Skeletal muscle tissue (tissue), 4 donors: ENCODE data around the gene BCL2L2. TPM values are rescaled to one million over a fixed set of nuclear protein-coding genes. Genes with fewer than 3 reads are reported as not detected.

Experiments used
- H3K27ac ChIP-seq: one replicate; pipeline ENCODE4 v1.7.0; 2013; ENCODE audit warnings: mild to moderate bottlenecking, low read depth, low read length, inconsistent platforms
- H3K27me3 ChIP-seq, 3 donors: one replicate each; pipeline ENCODE4 v1.7.0; 2013; ENCODE audit warnings: low read length in 3 of 3; ENCODE audit not compliant: control insufficient read depth in 3 of 3, insufficient read depth in 3 of 3
- H3K36me3 ChIP-seq, 3 donors: one replicate each; pipeline ENCODE4 v1.7.0; 2013; ENCODE audit warnings: low read length in 3 of 3; ENCODE audit not compliant: control insufficient read depth in 3 of 3, insufficient read depth in 3 of 3
- H3K4me1 ChIP-seq, 3 donors: one replicate each; pipeline ENCODE4 v1.7.0; 2013; ENCODE audit warnings: low read length in 3 of 3, mild to moderate bottlenecking in 3 of 3; ENCODE audit not compliant: control insufficient read depth in 3 of 3, insufficient read depth in 3 of 3
- H3K4me3 ChIP-seq, 3 donors: one replicate each; pipeline ENCODE4 v1.7.0; 2013; ENCODE audit warnings: low read length in 3 of 3
- H3K9ac ChIP-seq, 3 donors: one replicate each; pipeline ENCODE4 v1.7.0; 2013; ENCODE audit warnings: low read length in 3 of 3, mild to moderate bottlenecking in 3 of 3, moderate library complexity in 2 of 3, low read depth in 1 of 3
- H3K9me3 ChIP-seq, 3 donors: one replicate each; pipeline ENCODE4 v1.7.0; 2013; ENCODE audit warnings: low read length in 3 of 3; ENCODE audit not compliant: control insufficient read depth in 3 of 3
- total RNA-seq: library from RNA; depleted of rRNA; stranded (reverse); fragments of >200 nt; gene quantifications from one replicate; pipeline ENCODE4 v1.2.3, GENCODE V29; 2014
- donor health status: Osteomylitis.

Gene BCL2L2
- total RNA-seq, 1 donor from 2014 or later = 11.0 TPM

DNA sequence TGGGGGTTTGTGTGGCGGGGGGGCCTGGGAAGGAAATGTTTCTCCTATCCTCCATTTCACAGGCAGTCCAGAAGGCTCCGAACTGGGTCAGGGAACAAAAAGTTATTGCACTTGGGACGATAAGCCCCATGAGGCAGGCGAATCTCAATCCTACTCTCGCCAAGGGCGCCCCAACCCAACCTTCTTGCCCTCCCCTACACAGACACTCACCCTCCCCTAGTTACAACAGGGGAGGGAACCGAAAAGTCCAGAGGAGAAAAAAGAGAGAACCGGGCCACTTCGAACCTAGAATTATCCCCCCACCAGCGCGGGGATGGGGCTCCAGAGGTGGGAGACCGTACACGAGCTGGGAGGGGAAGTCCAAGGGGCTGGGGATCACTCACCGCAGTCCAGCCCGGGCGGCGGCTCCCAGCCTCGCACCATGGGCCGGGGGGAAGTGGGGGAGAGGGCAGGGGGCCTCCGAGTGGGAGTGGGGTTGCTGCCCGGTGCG, 21.1 kb upstream of the BCL2L2 start:
- peaks cover 2 to 6% (median 2%) of the 10 kb centered on the region in 3 donors for H3K36me3 ChIP-seq
- no peaks in the 10 kb centered on the region for H3K9me3 ChIP-seq
- H3K4me3 ChIP-seq = peak overlapping the region; percentile 86 to 88 (median 87)
- H3K27ac ChIP-seq = peak overlapping the region; percentile 97
- H3K27me3 ChIP-seq = no peaks in the 10 kb centered on the region
- peak overlapping the region; percentile 94 to 96 (median 95) for H3K9ac ChIP-seq
- peaks cover 13 to 17% (median 17%) of the 10 kb centered on the region in 3 donors for H3K4me1 ChIP-seq

DNA sequence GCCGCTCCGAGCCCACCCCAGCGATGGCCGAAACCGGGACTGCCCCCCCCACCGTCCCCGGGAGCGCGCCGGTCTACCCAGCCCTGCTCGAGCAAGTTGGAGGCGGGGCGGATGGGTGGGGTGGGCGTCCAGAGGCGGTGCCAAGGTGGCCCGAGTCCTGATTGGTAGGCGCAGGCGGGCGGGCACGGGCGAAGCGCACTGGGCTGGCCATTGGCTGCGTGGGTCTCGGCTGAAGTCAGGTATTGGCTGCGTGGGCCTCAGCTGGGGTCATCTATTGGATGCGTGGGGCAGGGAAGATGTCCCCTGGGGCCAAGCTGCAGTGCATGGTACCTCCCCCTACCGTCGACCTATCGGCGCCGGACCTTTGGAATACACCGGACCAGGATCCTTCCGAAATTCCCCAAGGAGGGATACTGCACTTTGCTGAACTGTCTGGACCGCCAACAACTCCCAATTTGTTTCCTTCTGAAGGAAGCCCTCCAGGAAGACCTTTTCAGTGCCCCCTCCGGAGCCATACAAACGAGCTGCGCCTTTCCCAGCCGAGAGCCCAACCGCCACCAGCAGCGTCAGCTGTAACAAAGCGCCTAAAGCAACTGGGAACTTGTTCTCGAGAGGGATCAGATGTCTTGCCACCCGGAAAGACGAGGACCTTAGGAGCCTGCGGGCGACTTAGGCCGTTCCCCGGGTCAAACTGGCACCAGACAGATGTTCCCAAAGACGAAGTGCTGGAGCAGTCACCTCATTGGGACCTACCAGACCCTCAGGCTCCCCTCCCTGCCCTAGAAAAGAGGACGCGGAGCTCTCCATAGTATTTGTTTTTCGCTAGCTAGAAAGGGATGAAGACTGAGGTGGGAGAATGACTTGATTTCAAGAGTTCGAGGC, 20.4 kb upstream of the BCL2L2 start, which contains the start of gene HOMEZ:
Gene HOMEZ, minus strand, starts transcription at position 113 of the 882 bp plus-strand sequence. CDS start 180 bp downstream, outside the sequence.
- peak within 1 kb of the TSS; percentile 97 for H3K27ac ChIP-seq
- H3K9ac ChIP-seq = peak within 1 kb of the TSS; percentile 94 to 96 (median 95)
- H3K4me1 ChIP-seq = peaks cover 13 to 17% (median 17%) of the 10 kb centered on the region in 3 donors
- H3K4me3 ChIP-seq = peak within 1 kb of the TSS; percentile 86 to 90 (median 89)
- no peaks in the 10 kb centered on the region for H3K27me3 ChIP-seq
- H3K36me3 ChIP-seq = peaks cover 2 to 6% (median 2%) of the 10 kb centered on the region in 3 donors
- no peaks in the 10 kb centered on the region for H3K9me3 ChIP-seq

DNA sequence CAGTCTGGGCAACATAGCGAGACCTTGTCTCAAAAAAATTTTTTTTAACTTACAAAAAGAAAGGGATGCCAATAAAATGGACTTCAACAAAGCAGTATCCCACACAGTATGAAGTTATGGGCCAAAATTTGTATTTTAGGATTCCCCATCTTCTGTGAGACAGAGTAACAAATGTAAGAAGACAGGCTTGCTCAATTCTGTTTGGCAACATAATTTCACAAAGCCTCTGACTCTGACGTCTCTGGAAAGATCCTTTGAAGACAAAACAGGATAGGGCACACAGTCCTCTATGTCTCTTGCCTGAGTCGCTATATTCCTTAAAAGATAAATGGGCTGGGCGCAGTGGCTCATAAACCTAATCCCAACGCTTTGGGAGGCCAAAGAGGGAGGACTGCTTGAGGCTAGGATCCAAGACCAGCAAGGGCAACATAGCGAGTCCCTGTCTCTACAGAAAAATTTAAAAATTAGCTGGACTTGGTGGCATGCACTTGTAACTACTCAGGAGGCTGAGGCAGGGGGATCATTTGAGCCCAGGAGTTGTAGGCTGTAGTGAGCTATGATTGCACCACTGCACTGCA, 19.6 kb upstream of the BCL2L2 start:
- Histone ChIP-seq H3K4me3 (peak overlapping the region; percentile 79 to 90 (median 89)), H3K9ac (peak overlapping the region; percentile 83 to 96 (median 95))

DNA sequence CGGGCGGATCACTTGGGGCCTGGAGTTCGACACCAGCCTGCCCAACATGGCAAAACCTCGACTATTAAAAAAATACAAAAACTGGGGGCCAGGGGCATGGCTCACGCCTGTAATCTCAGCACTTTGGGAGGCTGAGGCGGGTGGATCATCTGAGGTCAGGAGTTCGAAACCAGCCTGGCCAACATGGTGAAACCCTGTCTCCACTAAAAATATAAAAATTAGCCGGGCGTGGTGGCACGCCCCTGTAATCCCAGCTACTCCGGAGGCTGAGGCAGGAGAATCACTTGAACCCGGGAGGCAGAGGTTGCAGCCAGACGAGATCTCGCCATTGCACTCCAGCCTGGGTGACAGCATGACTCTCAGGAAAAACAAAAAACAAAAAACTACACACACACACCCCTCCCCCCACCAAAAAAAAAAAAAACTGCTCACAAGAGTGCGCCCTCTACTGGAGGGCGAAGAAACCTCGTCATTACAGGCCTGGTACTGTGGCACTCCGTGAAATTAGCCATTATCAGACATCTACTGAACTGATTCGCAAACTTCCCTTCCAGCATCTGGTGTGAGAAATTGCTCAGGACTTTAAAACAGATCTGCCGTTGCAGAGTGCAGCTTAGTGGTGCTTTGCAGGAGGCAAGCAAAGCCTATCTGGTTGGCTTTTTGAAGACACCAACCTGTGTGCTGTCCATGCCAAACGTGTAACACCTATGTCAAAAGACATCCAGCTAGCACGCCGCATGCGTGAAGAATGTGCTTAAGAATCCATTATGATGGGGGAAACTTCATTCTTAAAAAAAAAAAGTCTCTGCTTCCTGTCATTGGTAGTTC, 11.7 kb upstream of the BCL2L2 start:
- peaks cover 9 to 23% (median 9%) of the 10 kb centered on the region in 3 donors for H3K4me1 ChIP-seq
- no peak overlapping the region for H3K4me3 ChIP-seq
- H3K36me3 ChIP-seq = peaks cover 15 to 22% (median 18%) of the 10 kb centered on the region in 3 donors
- no peak overlapping the region for H3K27ac ChIP-seq
- H3K27me3 ChIP-seq = no peaks in the 10 kb centered on the region
- peak overlapping the region in 1 of 3 donors; percentile 61 for H3K9ac ChIP-seq
- H3K9me3 ChIP-seq = no peaks in the 10 kb centered on the region

More for the DNA sequence above, 19.6 kb upstream of the BCL2L2 start:
- Histone ChIP-seq H3K27ac (peak overlapping the region; percentile 97), H3K9me3 (no peaks in the 10 kb centered on the region), H3K36me3 (peaks cover 2 to 6% (median 2%) of the 10 kb centered on the region in 3 donors), H3K27me3 (no peaks in the 10 kb centered on the region), H3K4me1 (peaks cover 13 to 17% (median 17%) of the 10 kb centered on the region in 3 donors)

DNA sequence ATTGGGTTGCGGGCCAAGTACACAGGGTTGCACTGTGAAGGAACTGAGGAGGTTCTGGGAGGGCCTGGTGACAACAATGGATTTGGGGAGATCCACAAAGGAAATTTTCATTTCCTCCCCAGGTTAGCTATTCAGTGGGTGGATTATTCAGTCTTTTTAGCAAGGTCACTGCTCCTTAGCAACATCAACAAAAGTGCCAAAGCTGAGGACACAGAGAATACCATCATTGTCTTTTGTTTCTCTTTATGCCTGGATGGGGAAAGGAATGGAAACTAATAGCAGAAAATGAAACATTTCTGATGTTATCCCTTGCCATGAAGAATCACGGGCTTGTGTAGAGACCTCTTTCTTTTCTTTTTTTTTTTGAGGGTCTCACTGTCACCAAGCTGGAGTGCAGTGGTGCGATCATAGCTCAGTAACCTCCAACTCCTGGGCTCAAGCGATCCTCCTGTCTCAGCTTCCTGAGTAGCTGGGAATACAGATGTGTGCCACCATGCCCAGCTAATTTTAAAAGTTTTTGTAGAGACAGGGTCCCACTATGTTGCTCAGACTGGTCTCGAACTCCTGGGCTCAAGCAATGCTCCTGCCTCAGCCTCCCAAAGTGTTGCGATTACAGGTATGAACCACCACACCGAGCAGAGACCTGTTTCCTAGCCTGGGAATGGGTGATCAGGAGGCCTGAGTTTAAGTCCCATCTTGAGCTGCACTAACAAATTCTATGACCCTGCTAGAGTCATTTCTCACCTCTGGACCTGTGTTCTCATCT, 10.4 kb upstream of the BCL2L2 start:
- Histone ChIP-seq H3K36me3 (peaks cover 15 to 21% (median 18%) of the 10 kb centered on the region in 3 donors), H3K27ac (no peak overlapping the region), H3K27me3 (no peaks in the 10 kb centered on the region), H3K9me3 (no peaks in the 10 kb centered on the region), H3K4me1 (peaks cover 18 to 32% (median 18%) of the 10 kb centered on the region in 3 donors), H3K4me3 (no peak overlapping the region), H3K9ac (no peak overlapping the region)

DNA sequence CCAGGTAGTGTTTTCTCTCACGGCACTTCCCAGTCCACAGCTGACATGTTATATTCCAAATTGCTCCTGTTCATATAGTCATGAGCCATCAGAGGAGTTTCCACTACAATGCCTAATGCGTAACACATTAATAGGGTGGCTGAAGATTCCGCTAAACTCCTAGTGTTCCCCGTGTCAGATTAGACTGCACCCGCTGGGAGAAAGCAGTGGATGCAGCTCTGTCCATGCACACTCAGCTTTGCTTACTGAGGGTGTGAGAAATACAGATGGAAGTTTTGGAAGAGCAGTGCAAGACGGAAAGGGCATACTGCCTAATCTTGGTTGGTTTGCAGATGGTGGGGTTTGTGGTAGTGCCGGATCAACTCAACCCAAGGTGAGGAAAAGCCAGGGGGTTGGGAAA, 9.5 kb upstream of the BCL2L2 start:
- Histone ChIP-seq H3K36me3 (peaks cover 15 to 21% (median 18%) of the 10 kb centered on the region in 3 donors), H3K4me3 (no peak overlapping the region), H3K27me3 (no peaks in the 10 kb centered on the region), H3K4me1 (peaks cover 18 to 32% (median 18%) of the 10 kb centered on the region in 3 donors), H3K9ac (no peak overlapping the region), H3K27ac (no peak overlapping the region), H3K9me3 (no peaks in the 10 kb centered on the region)

DNA sequence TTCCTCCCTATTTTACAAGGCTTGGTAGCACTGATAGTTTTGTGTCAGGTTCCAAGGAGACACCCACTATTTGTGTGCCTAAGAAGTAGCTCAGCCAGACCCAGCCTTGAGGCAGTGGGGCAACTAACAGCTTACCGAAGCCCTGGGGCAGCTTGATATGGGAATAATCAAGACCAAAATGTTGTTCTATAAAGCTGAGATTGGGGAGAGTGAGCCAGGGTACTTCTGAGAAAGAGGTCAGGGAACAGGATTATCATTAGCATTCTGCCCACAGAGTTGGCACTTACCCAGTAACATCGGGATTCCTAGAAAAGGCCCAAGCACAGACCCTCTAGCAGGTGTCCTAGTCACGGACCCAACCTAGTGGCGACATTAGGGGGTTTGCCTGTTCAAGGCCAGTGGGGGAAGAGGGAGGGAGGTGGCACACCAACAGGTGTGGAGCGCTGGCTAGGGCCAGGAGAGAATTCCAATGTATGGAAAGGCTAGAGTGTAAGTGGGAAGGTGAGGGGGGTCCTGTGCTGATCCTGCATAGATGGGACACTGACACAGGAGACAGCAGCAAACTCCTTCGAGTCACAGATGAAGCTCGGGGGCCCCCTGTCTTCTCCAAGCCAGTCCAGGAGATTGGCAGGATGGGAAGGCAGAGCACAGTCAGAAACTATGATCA, 8.9 kb upstream of the BCL2L2 start:
- Histone ChIP-seq H3K27me3 (no peaks in the 10 kb centered on the region), H3K4me1 (peaks cover 18 to 36% (median 20%) of the 10 kb centered on the region in 3 donors), H3K9ac (no peak overlapping the region), H3K36me3 (peaks cover 15 to 21% (median 18%) of the 10 kb centered on the region in 3 donors), H3K4me3 (no peak overlapping the region), H3K9me3 (no peaks in the 10 kb centered on the region), H3K27ac (no peak overlapping the region)

DNA sequence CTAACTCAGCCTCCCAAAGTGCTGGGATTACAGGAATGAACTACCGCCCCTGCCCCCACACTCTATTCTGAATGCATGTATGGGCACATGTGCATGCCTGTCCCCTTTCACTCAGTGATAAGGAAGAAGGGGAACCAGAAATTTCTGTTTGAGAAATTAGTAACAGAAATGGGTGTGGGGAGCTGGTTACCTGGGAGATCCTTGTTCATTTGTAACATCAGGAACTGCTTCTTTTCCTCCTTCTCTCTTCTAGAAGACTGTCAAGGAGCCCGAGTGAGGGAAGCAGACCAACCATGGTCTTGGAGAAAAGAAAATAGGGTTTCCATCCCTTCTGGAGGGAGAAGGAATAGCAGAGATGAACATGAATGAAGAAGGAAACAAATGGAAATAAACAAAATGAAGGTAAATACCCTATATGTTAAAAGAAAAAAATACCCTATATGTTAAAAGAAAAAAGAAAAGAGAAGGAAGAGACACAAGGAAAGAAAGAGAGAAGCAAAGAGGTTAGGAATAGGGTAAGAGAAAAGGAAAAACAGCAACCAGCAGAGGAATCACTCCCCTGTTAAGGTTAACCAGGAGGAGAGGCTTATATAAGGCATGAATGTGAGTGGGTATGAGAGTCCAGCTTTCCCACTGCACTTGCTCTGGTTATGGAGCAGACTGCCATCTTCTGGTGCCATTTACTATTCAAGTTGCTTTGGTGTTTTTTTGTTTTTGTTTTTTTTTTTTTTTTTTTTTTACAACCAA, 7.2 kb upstream of the BCL2L2 start:
- Histone ChIP-seq H3K9ac (peak overlapping the region in 2 of 3 donors; percentile 25 to 92), H3K27ac (peak overlapping the region; percentile 97), H3K4me3 (no peak overlapping the region), H3K4me1 (peaks cover 18 to 34% (median 22%) of the 10 kb centered on the region in 3 donors), H3K27me3 (no peaks in the 10 kb centered on the region), H3K9me3 (no peaks in the 10 kb centered on the region), H3K36me3 (peaks cover 15 to 21% (median 18%) of the 10 kb centered on the region in 3 donors)
